Smooth muscle cell of the umbilical artery (primary cell): ENCODE data around the gene EGLN2. TPM values are rescaled to one million over a fixed set of nuclear protein-coding genes. Genes with fewer than 3 reads are reported as not detected.

ENCODE experiments used
- total RNA-seq: library from RNA; depleted of rRNA; stranded (reverse); fragments of >200 nt; gene quantifications from 2 replicates; pipeline ENCODE4 v1.2.3, GENCODE V29; 2014

The EGLN2 gene
- total RNA-seq = 75.1 and 81.1 TPM in 2 replicates

GRCh38 chr19:40798683-40799557 lies at the start of gene EGLN2:
TSS of gene EGLN2 (plus strand) at chr19:40799191. CDS start at chr19:40800573, 1,382 bp downstream.

GRCh38 chr19:40750058-40750873 lies 48.7 kb upstream of the EGLN2 start, which contains the start of gene ACTMAP:
TSS of gene ACTMAP (minus strand) at chr19:40750477. CDS start at chr19:40749803, 674 bp downstream.

DNA sequence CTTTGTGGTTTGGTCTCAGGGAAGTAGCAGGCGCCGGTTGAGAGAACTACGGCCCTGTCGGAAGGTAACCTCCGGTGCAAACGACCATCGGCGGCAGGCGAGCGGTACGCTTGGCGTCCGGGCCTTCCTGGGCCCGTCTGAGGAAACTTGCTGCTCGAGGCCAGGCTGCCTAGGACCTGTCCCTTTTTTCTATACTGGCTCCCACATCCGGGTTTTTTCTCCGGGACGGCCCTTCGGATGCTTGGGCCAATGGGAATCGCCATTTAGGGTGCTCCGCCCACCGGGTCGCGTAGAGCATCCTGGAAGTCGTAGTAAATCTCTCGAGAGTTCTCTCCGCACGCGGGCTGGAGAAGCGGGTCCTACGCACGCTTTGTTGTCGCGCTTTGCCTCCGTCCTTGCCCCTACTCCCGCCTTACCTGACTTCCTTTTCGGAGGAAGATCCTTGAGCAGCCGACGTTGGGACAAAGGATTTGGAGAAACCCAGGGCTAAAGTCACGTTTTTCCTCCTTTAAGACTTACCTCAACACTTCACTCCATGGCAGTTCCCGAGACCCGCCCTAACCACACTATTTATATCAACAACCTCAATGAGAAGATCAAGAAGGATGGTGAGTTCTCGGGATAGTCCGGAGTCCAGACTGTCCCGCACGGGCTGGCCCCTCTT lies 48.0 kb upstream of the EGLN2 start, which contains the start of gene SNRPA:
SNRPA (plus strand) TSS at position 330 of the 664 bp plus-strand sequence; CDS start at position 536, 206 bp downstream.

DNA sequence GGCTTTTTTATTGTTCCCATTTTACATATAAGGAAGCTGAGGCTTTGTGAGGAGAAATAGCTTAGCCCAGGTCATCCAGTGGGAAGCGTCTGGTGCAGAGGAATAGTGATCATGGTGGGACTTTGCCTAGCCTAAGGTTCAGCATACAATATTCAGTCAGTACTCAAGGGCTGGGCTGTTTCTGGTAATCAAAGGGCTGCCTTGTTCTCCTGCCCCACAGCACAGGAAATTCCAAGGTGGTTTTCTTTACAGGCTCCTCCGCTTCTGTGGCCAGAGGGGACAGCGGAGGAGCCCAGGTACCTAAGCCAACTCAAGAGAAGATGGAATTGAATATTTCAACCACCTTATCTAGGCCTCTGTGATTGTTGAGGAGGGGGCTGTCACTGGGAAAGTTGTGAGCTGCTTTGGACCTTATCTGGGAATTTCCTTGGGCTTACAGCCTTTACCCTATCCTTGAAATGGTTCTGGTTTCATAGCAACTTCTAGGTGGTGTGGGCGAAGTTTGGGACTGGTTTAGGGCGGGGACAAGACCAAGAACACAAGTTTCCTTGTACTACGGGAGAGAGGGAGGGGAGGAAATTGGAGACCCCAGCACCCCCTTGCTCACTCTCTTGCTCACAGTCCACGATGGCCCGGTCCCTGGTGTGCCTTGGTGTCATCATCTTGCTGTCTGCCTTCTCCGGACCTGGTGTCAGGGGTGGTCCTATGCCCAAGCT lies 23.9 kb upstream of the EGLN2 start, which contains the start of gene MIA:
MIA (plus strand) TSS at position 606 of the 716 bp plus-strand sequence; CDS start at position 628, 22 bp downstream.

GRCh38 chr19:40777937-40778705 lies 20.9 kb upstream of the EGLN2 start, which contains the start of gene RAB4B:
TSS of gene RAB4B (plus strand) at chr19:40778247. CDS start at chr19:40778376, 129 bp downstream.

GRCh38 chr19:40850277-40850676 lies 51.3 kb downstream of the EGLN2 start, which contains the start of gene CYP2A6:
TSS of gene CYP2A6 (minus strand) at chr19:40850447. CDS start at chr19:40850426, 21 bp downstream.

Other genes starting within 250 kb of the EGLN2 start
- 24.9 and 69.7 TPM in 2 replicates for gene SHKBP1, start 222.3 kb upstream of the EGLN2 start, total RNA-seq
- 24.6 and 34.0 TPM in 2 replicates for gene LTBP4, start 197.8 kb upstream of the EGLN2 start, total RNA-seq
- gene NUMBL, start 108.5 kb upstream of the EGLN2 start, total RNA-seq = 31.8 and 72.5 TPM in 2 replicates
- gene COQ8B, start 82.3 kb upstream of the EGLN2 start, total RNA-seq = 30.3 and 31.4 TPM in 2 replicates
- gene ITPKC, start 82.1 kb upstream of the EGLN2 start, total RNA-seq = 14.3 and 15.1 TPM in 2 replicates
- 0.59 and 1.9 TPM in 2 replicates for gene ACTMAP, start 48.7 kb upstream of the EGLN2 start, total RNA-seq
- gene SNRPA, start 48.0 kb upstream of the EGLN2 start, total RNA-seq = 11.9 and 29.7 TPM in 2 replicates
- gene MIA, start 23.7 kb upstream of the EGLN2 start, total RNA-seq = not detected in 2 replicates
- gene RAB4B, start 20.9 kb upstream of the EGLN2 start, total RNA-seq = 9.5 and 11.1 TPM in 2 replicates
- 0.30 TPM in 1 of 2 replicates, not detected in the other for gene CYP2A6, start 51.3 kb downstream of the EGLN2 start, total RNA-seq
- gene CYP2A7, start 83.0 kb downstream of the EGLN2 start, total RNA-seq = not detected in 2 replicates
- gene CYP2B6, start 192.1 kb downstream of the EGLN2 start, total RNA-seq = not detected in 2 replicates